WTC11 (cell line): ENCODE data around the gene MBNL1. TPM values are rescaled to one million over a fixed set of nuclear protein-coding genes. Genes with fewer than 3 reads are reported as not detected.

ENCODE experiments used
- ATAC-seq: fragments of 200-7000 bp; cut with Tn5 transposase; 2 replicates; pipeline ENCODE4 v1.10.0; 2021; ENCODE audit warnings: mild to moderate bottlenecking, moderate library complexity
- CTCF ChIA-PET: fragments of 300-600 bp; sonication (Branson Sonifier 250); formaldehyde crosslinking; loops from one replicate; lab custom pipeline; 2021; ENCODE audit warnings: antibody characterized with exemption; lab: Charles Lee
- POLR2A ChIA-PET: fragments of 350-600 bp; sonication (Branson Sonifier 250); formaldehyde crosslinking; loops from one replicate; lab custom pipeline; 2021; ENCODE audit warnings: antibody characterized with exemption; lab: Charles Lee
- DNase-seq: peaks from one replicate; pipeline ENCODE4 v3.0.0; 2021; ENCODE audit warnings: low spot score
- H3K27ac Mint-ChIP-seq: 2 replicates; pipeline ENCODE4 v1.8.0; 2021; ENCODE audit warnings: mixed read lengths
- H3K27me3 Mint-ChIP-seq: 2 replicates; pipeline ENCODE4 v1.8.0; 2021; ENCODE audit warnings: low read depth, mild to moderate bottlenecking, moderate library complexity, mixed read lengths
- H3K36me3 Mint-ChIP-seq: 2 replicates; pipeline ENCODE4 v1.8.0; 2021; ENCODE audit warnings: mixed read lengths
- H3K4me1 Mint-ChIP-seq: 2 replicates; pipeline ENCODE4 v1.8.0; 2022; ENCODE audit warnings: mixed read lengths
- H3K4me3 Mint-ChIP-seq: 2 replicates; pipeline ENCODE4 v1.8.0; 2021; ENCODE audit warnings: mild to moderate bottlenecking, moderate library complexity, mixed read lengths
- H3K9me3 Mint-ChIP-seq: 2 replicates; pipeline ENCODE4 v1.8.0; 2021; ENCODE audit warnings: mixed read lengths
- HMGA2 ChIP-seq: fragments of 250-450 bp; sonication (Bioruptor Pico); IDR thresholded peaks from 2 replicates; pipeline ENCODE4 v1.4.0; 2021; ENCODE audit warnings: mild to moderate bottlenecking, moderate library complexity
- IRF2 ChIP-seq: sonication (generic); formaldehyde crosslinking; IDR thresholded peaks from 2 replicates; pipeline ENCODE4 v1.8.0; 2022; ENCODE audit warnings: low read depth, missing genetic modification reagents, borderline replicate concordance
- JAZF1 ChIP-seq: fragments of 250-450 bp; sonication (Bioruptor Pico); IDR thresholded peaks from 2 replicates; pipeline ENCODE4 v1.9.0; 2021; ENCODE audit warnings: moderate library complexity, mild to moderate bottlenecking, inconsistent platforms
- NR3C1 ChIP-seq: sonication (generic); formaldehyde crosslinking; conservative IDR thresholded peaks from 2 replicates; pipeline ENCODE4 v1.8.1; 2023; ENCODE audit warnings: low read depth, mild to moderate bottlenecking, missing genetic modification reagents
- PREB ChIP-seq: sonication (generic); formaldehyde crosslinking; IDR thresholded peaks from 2 replicates; pipeline ENCODE4 v1.8.1; 2022; ENCODE audit warnings: mild to moderate bottlenecking, missing genetic modification reagents, moderate library complexity, borderline replicate concordance
- ZNF671 ChIP-seq: fragments of 250-450 bp; sonication (Bioruptor Pico); IDR thresholded peaks from 2 replicates; pipeline ENCODE4 v1.8.0; 2021; ENCODE audit warnings: mild to moderate bottlenecking
- total RNA-seq: library from RNA; stranded (reverse); gene quantifications from 3 replicates; pipeline ENCODE4 v1.2.3, GENCODE V29; 2021
- TF ChIP-seq, protein P1 (sequence below): sonication (generic); formaldehyde crosslinking; IDR thresholded peaks from 2 replicates; pipeline ENCODE4 v1.8.1; 2023; ENCODE audit warnings: mild to moderate bottlenecking, missing genetic modification reagents, borderline replicate concordance
- TF ChIP-seq, protein P2 (sequence below): sonication (generic); formaldehyde crosslinking; IDR thresholded peaks from 2 replicates; pipeline ENCODE4 v1.8.0; 2023; ENCODE audit warnings: mild to moderate bottlenecking, missing genetic modification reagents

MBNL1 gene
- total RNA-seq, 1 experiment from 2014 or later: 20.4 TPM

DNA sequence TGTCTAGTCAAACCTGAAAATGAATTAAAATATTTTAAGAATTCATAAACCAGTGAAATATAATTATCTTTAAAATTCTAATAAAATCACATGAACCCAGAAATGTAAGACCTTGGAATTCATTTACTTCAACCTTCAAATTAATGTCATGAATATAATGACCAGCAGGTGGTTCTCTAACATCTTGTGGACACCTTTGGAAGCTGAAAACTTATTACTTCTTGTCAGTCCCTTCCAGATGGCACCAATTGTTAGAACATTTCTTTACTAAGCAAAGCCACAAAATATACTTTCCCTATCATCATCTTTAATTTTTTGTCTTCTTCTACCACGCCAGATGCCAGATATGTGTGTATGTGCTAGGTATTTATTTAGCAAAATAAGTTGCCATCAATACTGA lies 240.0 kb downstream of the MBNL1 start (continued):
- TF ChIP-seq, protein P1, sequence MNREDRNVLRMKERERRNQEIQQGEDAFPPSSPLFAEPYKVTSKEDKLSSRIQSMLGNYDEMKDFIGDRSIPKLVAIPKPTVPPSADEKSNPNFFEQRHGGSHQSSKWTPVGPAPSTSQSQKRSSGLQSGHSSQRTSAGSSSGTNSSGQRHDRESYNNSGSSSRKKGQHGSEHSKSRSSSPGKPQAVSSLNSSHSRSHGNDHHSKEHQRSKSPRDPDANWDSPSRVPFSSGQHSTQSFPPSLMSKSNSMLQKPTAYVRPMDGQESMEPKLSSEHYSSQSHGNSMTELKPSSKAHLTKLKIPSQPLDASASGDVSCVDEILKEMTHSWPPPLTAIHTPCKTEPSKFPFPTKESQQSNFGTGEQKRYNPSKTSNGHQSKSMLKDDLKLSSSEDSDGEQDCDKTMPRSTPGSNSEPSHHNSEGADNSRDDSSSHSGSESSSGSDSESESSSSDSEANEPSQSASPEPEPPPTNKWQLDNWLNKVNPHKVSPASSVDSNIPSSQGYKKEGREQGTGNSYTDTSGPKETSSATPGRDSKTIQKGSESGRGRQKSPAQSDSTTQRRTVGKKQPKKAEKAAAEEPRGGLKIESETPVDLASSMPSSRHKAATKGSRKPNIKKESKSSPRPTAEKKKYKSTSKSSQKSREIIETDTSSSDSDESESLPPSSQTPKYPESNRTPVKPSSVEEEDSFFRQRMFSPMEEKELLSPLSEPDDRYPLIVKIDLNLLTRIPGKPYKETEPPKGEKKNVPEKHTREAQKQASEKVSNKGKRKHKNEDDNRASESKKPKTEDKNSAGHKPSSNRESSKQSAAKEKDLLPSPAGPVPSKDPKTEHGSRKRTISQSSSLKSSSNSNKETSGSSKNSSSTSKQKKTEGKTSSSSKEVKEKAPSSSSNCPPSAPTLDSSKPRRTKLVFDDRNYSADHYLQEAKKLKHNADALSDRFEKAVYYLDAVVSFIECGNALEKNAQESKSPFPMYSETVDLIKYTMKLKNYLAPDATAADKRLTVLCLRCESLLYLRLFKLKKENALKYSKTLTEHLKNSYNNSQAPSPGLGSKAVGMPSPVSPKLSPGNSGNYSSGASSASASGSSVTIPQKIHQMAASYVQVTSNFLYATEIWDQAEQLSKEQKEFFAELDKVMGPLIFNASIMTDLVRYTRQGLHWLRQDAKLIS (CRISPR knock-in tag): no peak
- TF ChIP-seq PREB (CRISPR knock-in tag) (no peak), JAZF1 (CRISPR knock-in tag) (no peak)
- TF ChIP-seq, protein P2, sequence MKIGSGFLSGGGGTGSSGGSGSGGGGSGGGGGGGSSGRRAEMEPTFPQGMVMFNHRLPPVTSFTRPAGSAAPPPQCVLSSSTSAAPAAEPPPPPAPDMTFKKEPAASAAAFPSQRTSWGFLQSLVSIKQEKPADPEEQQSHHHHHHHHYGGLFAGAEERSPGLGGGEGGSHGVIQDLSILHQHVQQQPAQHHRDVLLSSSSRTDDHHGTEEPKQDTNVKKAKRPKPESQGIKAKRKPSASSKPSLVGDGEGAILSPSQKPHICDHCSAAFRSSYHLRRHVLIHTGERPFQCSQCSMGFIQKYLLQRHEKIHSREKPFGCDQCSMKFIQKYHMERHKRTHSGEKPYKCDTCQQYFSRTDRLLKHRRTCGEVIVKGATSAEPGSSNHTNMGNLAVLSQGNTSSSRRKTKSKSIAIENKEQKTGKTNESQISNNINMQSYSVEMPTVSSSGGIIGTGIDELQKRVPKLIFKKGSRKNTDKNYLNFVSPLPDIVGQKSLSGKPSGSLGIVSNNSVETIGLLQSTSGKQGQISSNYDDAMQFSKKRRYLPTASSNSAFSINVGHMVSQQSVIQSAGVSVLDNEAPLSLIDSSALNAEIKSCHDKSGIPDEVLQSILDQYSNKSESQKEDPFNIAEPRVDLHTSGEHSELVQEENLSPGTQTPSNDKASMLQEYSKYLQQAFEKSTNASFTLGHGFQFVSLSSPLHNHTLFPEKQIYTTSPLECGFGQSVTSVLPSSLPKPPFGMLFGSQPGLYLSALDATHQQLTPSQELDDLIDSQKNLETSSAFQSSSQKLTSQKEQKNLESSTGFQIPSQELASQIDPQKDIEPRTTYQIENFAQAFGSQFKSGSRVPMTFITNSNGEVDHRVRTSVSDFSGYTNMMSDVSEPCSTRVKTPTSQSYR: no peak

- H3K9me3 Mint-ChIP-seq: no peaks in the 10 kb centered on the region
- H3K4me1 Mint-ChIP-seq: peaks cover 22% of the 10 kb centered on the region
- H3K27me3 Mint-ChIP-seq: no peaks in the 10 kb centered on the region
- ChIA-PET POLR2A (no interaction called here), CTCF (interaction anchor here (1.1 to 1.9 kb wide), 2 partner anchors 13 to 40 kb away, joined by 3 to 9 read pairs; no protein-coding TSS in a partner anchor)
- no peak for TF ChIP-seq IRF2
- DNase-seq: no peak
- H3K27ac Mint-ChIP-seq: no peak overlapping the region
- no peak overlapping the region for H3K4me3 Mint-ChIP-seq
- ATAC-seq: no peak
- H3K36me3 Mint-ChIP-seq: no peaks in the 10 kb centered on the region
These were observed 243.2 kb downstream of the MBNL1 start for GRCh38 chr3:152511904-152512303.

GRCh38 chr3:152513301-152513960 lies 244.7 kb downstream of the MBNL1 start:
- TF ChIP-seq HMGA2 (CRISPR knock-in tag) (peak; percentile 78), ZNF671 (CRISPR knock-in tag) (no peak), NR3C1 (no peak)
- Mint-ChIP-seq H3K4me3 (no peak overlapping the region), H3K27ac (no peak overlapping the region), H3K4me1 (peaks cover 36% of the 10 kb centered on the region), H3K27me3 (no peaks in the 10 kb centered on the region), H3K9me3 (no peaks in the 10 kb centered on the region), H3K36me3 (no peaks in the 10 kb centered on the region)
- CTCF ChIA-PET: no interaction called here
- DNase-seq (no peak), ATAC-seq (no peak)
- POLR2A ChIA-PET: no interaction called here
